ENCODE data around the gene NOP10. TPM values are rescaled to one million over a fixed set of nuclear protein-coding genes. Genes with fewer than 3 reads are reported as not detected.
A peak's percentile ranks its signal among the peaks of the same experiment; 100 is the strongest.

Gene NOP10
- total RNA-seq, 4 donors from 2014 or later: 41.1 to 166 (median 152) TPM

- Histone ChIP-seq H3K9me3 (no peaks in the 10 kb centered on the region), H3K4me3 (peak within 1 kb of the TSS; percentile 72 to 95 (median 92)), H3K4me1 (peaks cover 5 to 49% (median 36%) of the 10 kb centered on the region in 4 donors), H3K27me3 (no peaks in the 10 kb centered on the region), H3K36me3 (no peaks in the 10 kb centered on the region), H3K27ac (peak within 1 kb of the TSS; percentile 98 to 100 (median 99))
- intact Hi-C loops (cut with DNase I; ENCODE audit: low total_unique reads): loop anchor here (10.0 kb wide), 1 partner anchor 123 kb away; no protein-coding TSS in a partner anchor
- peak; percentile 94 for DNase-seq
- TF ChIP-seq EP300 (IDR thresholded peaks at IDR 0.05; ENCODE audit: low read depth) (no peak), CTCF (IDR thresholded peaks at IDR 0.05) (peak; percentile 96 to 99 (median 97)), POLR2A (IDR thresholded peaks at IDR 0.05) (peak; percentile 91), POLR2AphosphoS5 (IDR thresholded peaks at IDR 0.05) (peak; percentile 23 to 85 (median 79))
- WGBS, 2 donors (ENCODE audit: low coverage in 1 of 2): 0% methylated on average over 58 of the region's 80 CpGs; no CpG with 5 or more reads in 1 of the 2 donors
- in situ Hi-C loops (cut with MboI; ENCODE audit: low pct_ligation_motif_present in 1 of 4, low pct_unique_long_range_greater_than_20kb in 1 of 4, low sequenced_read_pairs in 3 of 4): loop anchor here (10.0 to 25.0 kb wide), 4 partner anchors 123 to 280 kb away; partner anchors contain the start of genes EMC4 (in 1 of the 4), EMC7 (in 1 of the 4) and PGBD4 (in 1 of the 4)
These were observed 24.5 kb upstream of the NOP10 start, which contains the start of gene LPCAT4 for GRCh38 chr15:34367101-34368081. Gene LPCAT4, minus strand, starts transcription at chr15:34367196. Its CDS starts 96 bp downstream, at chr15:34367100.

- intact Hi-C loops (cut with DNase I; ENCODE audit: low total_unique reads): loop anchor here (10.0 kb wide), 1 partner anchor 122 kb away; no protein-coding TSS in a partner anchor
- Histone ChIP-seq H3K27ac (peak overlapping the region; percentile 98 to 100 (median 99)), H3K4me3 (peak overlapping the region; percentile 72 to 95 (median 92)), H3K36me3 (no peaks in the 10 kb centered on the region), H3K27me3 (no peaks in the 10 kb centered on the region), H3K4me1 (peaks cover 5 to 56% (median 38%) of the 10 kb centered on the region in 4 donors), H3K9me3 (no peaks in the 10 kb centered on the region)
- TF ChIP-seq POLR2A (IDR thresholded peaks at IDR 0.05): peak; percentile 70
- peak in 1 of 5 experiments; percentile 10 for TF ChIP-seq CTCF (IDR thresholded peaks at IDR 0.05)
- TF ChIP-seq EP300 (IDR thresholded peaks at IDR 0.05; ENCODE audit: low read depth): no peak
- TF ChIP-seq POLR2AphosphoS5 (IDR thresholded peaks at IDR 0.05): peak; percentile 46 to 71 (median 64)
- DNase-seq: peak; percentile 88
- in situ Hi-C loops (cut with MboI; ENCODE audit: low pct_ligation_motif_present in 1 of 4, low pct_unique_long_range_greater_than_20kb in 1 of 4, low sequenced_read_pairs in 3 of 4): loop anchor here (10.0 to 25.0 kb wide), 4 partner anchors 122 to 279 kb away; partner anchors contain the start of genes EMC4 (in 1 of the 4), EMC7 (in 1 of the 4) and PGBD4 (in 1 of the 4)
- WGBS, 2 donors (ENCODE audit: low coverage in 1 of 2): 0% methylated on average over 37 of the region's 37 CpGs; no CpG with 5 or more reads in 1 of the 2 donors
These were observed 23.5 kb upstream of the NOP10 start for GRCh38 chr15:34366271-34367065.

- TF ChIP-seq POLR2AphosphoS5 (IDR thresholded peaks at IDR 0.05) (no peak), POLR2A (IDR thresholded peaks at IDR 0.05) (no peak), CTCF (IDR thresholded peaks at IDR 0.05) (no peak), EP300 (IDR thresholded peaks at IDR 0.05; ENCODE audit: low read depth) (no peak)
- H3K4me3 ChIP-seq: peak overlapping the region; percentile 72 to 95 (median 92)
- intact Hi-C loops (cut with DNase I; ENCODE audit: low total_unique reads) (loop anchor here (10.0 kb wide), 1 partner anchor 121 kb away; no protein-coding TSS in a partner anchor), in situ Hi-C loops (cut with MboI; ENCODE audit: low pct_ligation_motif_present in 1 of 4, low pct_unique_long_range_greater_than_20kb in 1 of 4, low sequenced_read_pairs in 3 of 4) (loop anchor here (10.0 to 25.0 kb wide), 4 partner anchors 121 to 279 kb away; partner anchors contain the start of genes EMC4 (in 1 of the 4), EMC7 (in 1 of the 4) and PGBD4 (in 1 of the 4))
- no peak for DNase-seq
- peaks cover 5 to 62% (median 38%) of the 10 kb centered on the region in 4 donors for H3K4me1 ChIP-seq
- H3K27me3 ChIP-seq: no peaks in the 10 kb centered on the region
- peaks cover 0 to 6% (median 0%) of the 10 kb centered on the region in 4 donors for H3K36me3 ChIP-seq
- 14% methylated on average over 5 of the region's 5 CpGs; no CpG with 5 or more reads in 1 of the 2 donors for WGBS, 2 donors (ENCODE audit: low coverage in 1 of 2)
- H3K9me3 ChIP-seq: no peaks in the 10 kb centered on the region
- peak overlapping the region; percentile 98 to 100 (median 99) for H3K27ac ChIP-seq
These were observed 22.9 kb upstream of the NOP10 start for GRCh38 chr15:34365836-34366235.
